ENCODE data around the gene TMEM86B. TPM values are rescaled to one million over a fixed set of nuclear protein-coding genes. Genes with fewer than 3 reads are reported as not detected.

Gene TMEM86B
- total and polyA plus RNA-seq, 2 donors (not counting 1 experiment from before 2014, with no cell fraction given): 0.34 to 1.3 TPM

DNA sequence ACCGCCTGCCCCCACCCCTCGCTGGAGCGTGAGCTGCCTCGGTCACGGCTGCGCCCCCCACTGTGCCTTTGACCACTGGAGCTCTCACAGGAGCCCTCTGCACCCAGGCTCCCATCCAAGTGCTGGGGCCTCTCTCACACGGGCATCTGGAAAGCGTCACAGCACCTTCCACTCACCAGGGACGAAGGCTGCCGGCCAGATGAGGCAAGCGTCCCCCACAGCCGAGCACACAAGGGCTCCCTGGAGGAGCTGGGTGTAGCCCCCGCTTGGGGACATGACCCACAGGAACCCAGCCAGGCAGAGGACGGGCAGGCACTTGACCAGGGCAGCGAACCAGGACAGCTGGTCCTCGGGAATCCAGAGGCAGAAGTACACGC, 560 bp downstream of the TMEM86B start:
- H3K9me3 ChIP-seq (ENCODE audit: control insufficient read depth, insufficient read depth, low read depth, low read length): no peaks in the 10 kb centered on the region
- no peak overlapping the region for H3K4me3 ChIP-seq (replicated peaks in 1 of 4; ENCODE audit: control extremely low read depth in 1 of 4, insufficient read depth in 1 of 4, low read depth in 3 of 4, low read length in 4 of 4)
- no peak overlapping the region for H3K27ac ChIP-seq (ENCODE audit: insufficient read depth, low read length)
- no peak overlapping the region for H3K4me2 ChIP-seq (ENCODE audit: extremely low read depth, insufficient read depth, low read length)
- no peaks in the 10 kb centered on the region for H3K27me3 ChIP-seq (ENCODE audit: control insufficient read depth, insufficient read depth, low read length)
- H2AFZ ChIP-seq (ENCODE audit: low read length): no peak overlapping the region
- no peak for TF ChIP-seq EZH2 (IDR thresholded peaks at IDR 0.05; ENCODE audit: low read length, missing control alignments)
- no peak for TF ChIP-seq CTCF (conservative IDR thresholded peaks at IDR 0.05 in 1 of 2, IDR thresholded peaks at IDR 0.05 in 1 of 2; ENCODE audit: low read depth in 1 of 2, low read length in 2 of 2)
- H3K36me3 ChIP-seq (ENCODE audit: control insufficient read depth, insufficient read depth, low read length): peaks cover 28% of the 10 kb centered on the region
- H3K4me1 ChIP-seq (ENCODE audit: control insufficient read depth, extremely low read depth, insufficient read depth, low read length): no peaks in the 10 kb centered on the region
- H4K20me1 ChIP-seq (ENCODE audit: control insufficient read depth, extremely low read depth, insufficient read depth, low read length): no peaks in the 10 kb centered on the region
- no peak overlapping the region for H3K9ac ChIP-seq (ENCODE audit: insufficient read depth, low read length)
- H3K79me2 ChIP-seq (ENCODE audit: control insufficient read depth, insufficient read depth, low read length): no peaks in the 10 kb centered on the region
- DNase-seq (ENCODE audit: low read depth in 2 of 2): no peak

DNA sequence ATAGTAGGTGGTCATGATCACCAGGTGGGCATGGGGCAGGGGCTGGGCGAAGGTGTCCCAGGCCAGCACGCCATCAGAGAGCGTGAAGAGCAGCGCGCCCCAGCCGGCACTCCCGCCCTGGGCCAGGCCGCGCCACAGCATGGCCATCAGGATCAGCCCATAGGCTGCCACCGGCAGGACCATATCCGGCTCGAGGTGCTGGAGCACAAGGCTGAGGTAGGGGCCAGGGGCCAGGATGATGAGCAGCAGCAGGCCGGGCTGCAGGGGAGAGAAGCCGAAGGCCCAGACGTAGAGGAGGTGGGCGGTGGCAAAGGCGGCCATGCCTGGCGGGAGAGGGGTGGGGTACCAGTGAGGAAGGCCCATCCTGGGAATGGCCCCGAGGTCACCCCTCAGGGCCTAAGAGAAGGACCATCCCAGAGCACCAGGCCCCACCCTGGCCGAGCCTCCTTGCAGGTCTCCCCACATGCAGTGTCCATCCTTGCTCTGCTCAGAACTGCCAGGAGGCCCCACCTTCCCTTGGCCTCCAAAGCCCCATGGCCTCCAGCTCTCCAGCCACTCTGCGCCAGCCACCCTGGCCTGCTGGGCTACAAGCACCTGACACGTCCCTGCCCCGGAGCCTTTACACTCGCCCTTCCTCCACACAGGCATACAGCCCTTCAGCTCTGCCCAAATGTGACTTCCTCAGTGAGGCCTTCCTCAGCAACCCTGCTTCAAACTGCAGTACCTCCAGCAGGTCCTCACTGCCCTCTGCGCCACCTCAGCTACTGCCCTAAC, 1.1 kb downstream of the TMEM86B start:
- H3K9me3 ChIP-seq (ENCODE audit: control insufficient read depth, insufficient read depth, low read depth, low read length): no peaks in the 10 kb centered on the region
- H3K4me1 ChIP-seq (ENCODE audit: control insufficient read depth, extremely low read depth, insufficient read depth, low read length): no peaks in the 10 kb centered on the region
- DNase-seq (ENCODE audit: low read depth in 2 of 2): no peak
- H3K9ac ChIP-seq (ENCODE audit: insufficient read depth, low read length): no peak overlapping the region
- no peaks in the 10 kb centered on the region for H3K27me3 ChIP-seq (ENCODE audit: control insufficient read depth, insufficient read depth, low read length)
- no peaks in the 10 kb centered on the region for H4K20me1 ChIP-seq (ENCODE audit: control insufficient read depth, extremely low read depth, insufficient read depth, low read length)
- H3K4me3 ChIP-seq (replicated peaks in 1 of 4; ENCODE audit: control extremely low read depth in 1 of 4, insufficient read depth in 1 of 4, low read depth in 3 of 4, low read length in 4 of 4): no peak overlapping the region
- no peak overlapping the region for H2AFZ ChIP-seq (ENCODE audit: low read length)
- H3K79me2 ChIP-seq (ENCODE audit: control insufficient read depth, insufficient read depth, low read length): no peaks in the 10 kb centered on the region
- H3K27ac ChIP-seq (ENCODE audit: insufficient read depth, low read length): no peak overlapping the region
- peaks cover 26% of the 10 kb centered on the region for H3K36me3 ChIP-seq (ENCODE audit: control insufficient read depth, insufficient read depth, low read length)
- TF ChIP-seq EZH2 (IDR thresholded peaks at IDR 0.05; ENCODE audit: low read length, missing control alignments) (no peak), CTCF (conservative IDR thresholded peaks at IDR 0.05 in 1 of 2, IDR thresholded peaks at IDR 0.05 in 1 of 2; ENCODE audit: low read depth in 1 of 2, low read length in 2 of 2) (no peak)
- no peak overlapping the region for H3K4me2 ChIP-seq (ENCODE audit: extremely low read depth, insufficient read depth, low read length)

- H3K4me3 ChIP-seq (replicated peaks in 1 of 4; ENCODE audit: control extremely low read depth in 1 of 4, insufficient read depth in 1 of 4, low read depth in 3 of 4, low read length in 4 of 4): no peak overlapping the region
- H3K27ac ChIP-seq (ENCODE audit: insufficient read depth, low read length): no peak overlapping the region
- DNase-seq (ENCODE audit: low read depth in 2 of 2): no peak
- peaks cover 23% of the 10 kb centered on the region for H3K36me3 ChIP-seq (ENCODE audit: control insufficient read depth, insufficient read depth, low read length)
- no peaks in the 10 kb centered on the region for H3K9me3 ChIP-seq (ENCODE audit: control insufficient read depth, insufficient read depth, low read depth, low read length)
- H3K27me3 ChIP-seq (ENCODE audit: control insufficient read depth, insufficient read depth, low read length): no peaks in the 10 kb centered on the region
- H3K79me2 ChIP-seq (ENCODE audit: control insufficient read depth, insufficient read depth, low read length): no peaks in the 10 kb centered on the region
- no peak overlapping the region for H3K4me2 ChIP-seq (ENCODE audit: extremely low read depth, insufficient read depth, low read length)
- H4K20me1 ChIP-seq (ENCODE audit: control insufficient read depth, extremely low read depth, insufficient read depth, low read length): no peaks in the 10 kb centered on the region
- no peak overlapping the region for H3K9ac ChIP-seq (ENCODE audit: insufficient read depth, low read length)
- no peaks in the 10 kb centered on the region for H3K4me1 ChIP-seq (ENCODE audit: control insufficient read depth, extremely low read depth, insufficient read depth, low read length)
- no peak overlapping the region for H2AFZ ChIP-seq (ENCODE audit: low read length)
- TF ChIP-seq CTCF (conservative IDR thresholded peaks at IDR 0.05 in 1 of 2, IDR thresholded peaks at IDR 0.05 in 1 of 2; ENCODE audit: low read depth in 1 of 2, low read length in 2 of 2) (no peak), EZH2 (IDR thresholded peaks at IDR 0.05; ENCODE audit: low read length, missing control alignments) (no peak)
Measured at GRCh38 chr19:55226788-55227187, 1.8 kb downstream of the TMEM86B start.

Measured in fibroblast of lung (primary cell).